SK-N-SH (cell line): ENCODE results near the gene CUL3. TPM values are rescaled to one million over a fixed set of nuclear protein-coding genes. Genes with fewer than 3 reads are reported as not detected.

Source experiments
- CTCF ChIA-PET: fragments of 300-600, 350-600 bp; formaldehyde crosslinking; extraction: SDS; loops from one replicate; lab custom pipeline; 2021; lab: Yijun Ruan, JAX
- POLR2A ChIA-PET: fragments of 350-600 bp; sonication (Branson Sonifier 250); formaldehyde crosslinking; extraction: SDS; loops from one replicate; lab custom pipeline; 2020; ENCODE audit warnings: antibody characterized with exemption, inconsistent platforms; lab: Yijun Ruan, JAX
- DNase-seq: peaks from one replicate; pipeline ENCODE4 v3.0.0; 2012
- H2AFZ ChIP-seq: fragments of 200-600 bp; sonication (generic); 2 replicates; pipeline ENCODE4 v1.8.1; 2016; ENCODE audit warnings: antibody characterized with exemption, mild to moderate bottlenecking, low read depth
- H3F3A ChIP-seq: fragments of 200-600 bp; sonication (generic); replicated peaks from 2 replicates; pipeline ENCODE3; 2016; ENCODE audit warnings: antibody characterized with exemption, mild to moderate bottlenecking; ENCODE audit not compliant: insufficient read depth
- H3K27ac ChIP-seq, 2 experiments: fragments of 200-500 bp in 1 of 2; fragments of 200-600 bp in 1 of 2; sonication (Bioruptor generic) in 1 of 2; sonication (generic), shearing (Covaris generic) in 1 of 2; 2 replicates each; pipeline versions ENCODE4 v1.5.1 to v1.6.1; 2014 to 2016; ENCODE audit warnings: low read depth in 2 of 2, inconsistent platforms in 1 of 2, low read length in 1 of 2, mild to moderate bottlenecking in 1 of 2, mixed read lengths in 1 of 2
- H3K27me3 ChIP-seq: fragments of 200-600 bp; sonication (generic), shearing (Covaris generic); 2 replicates; pipeline ENCODE4 v1.6.1; 2016; ENCODE audit warnings: mixed run types; ENCODE audit not compliant: insufficient read depth
- H3K36me3 ChIP-seq, 2 experiments: fragments of 200-500 bp in 1 of 2; fragments of 200-600 bp in 1 of 2; sonication (Bioruptor generic) in 1 of 2; sonication (generic) in 1 of 2; replicated peaks in 1 of 2; 2 replicates each; pipeline versions ENCODE3 to v1.5.1; 2014 to 2016; ENCODE audit warnings: low read length in 1 of 2, mild to moderate bottlenecking in 1 of 2; ENCODE audit not compliant: insufficient read depth in 2 of 2, control insufficient read depth in 1 of 2
- H3K4me1 ChIP-seq, 2 experiments: fragments of 200-500 bp in 1 of 2; fragments of 200-600 bp in 1 of 2; sonication (Bioruptor generic) in 1 of 2; sonication (generic), shearing (Covaris generic) in 1 of 2; 2 replicates each; pipeline versions ENCODE4 v1.5.1 to v1.6.1; 2014 to 2016; ENCODE audit warnings: low read depth in 1 of 2, low read length in 1 of 2, mixed run types in 1 of 2; ENCODE audit not compliant: insufficient read depth in 2 of 2, control insufficient read depth in 1 of 2
- H3K4me2 ChIP-seq: fragments of 200-600 bp; sonication (generic), shearing (Covaris generic); 2 replicates; pipeline ENCODE4 v1.6.1; 2017; ENCODE audit warnings: mixed run types
- H3K4me3 ChIP-seq, 2 experiments: fragments of 200-500 bp in 1 of 2; fragments of 200-600 bp in 1 of 2; sonication (Bioruptor generic) in 1 of 2; sonication (generic), shearing (Covaris generic) in 1 of 2; 2 replicates each; pipeline versions ENCODE4 v1.5.1 to v1.8.1; 2014 to 2016; ENCODE audit warnings: low read depth in 2 of 2, inconsistent platforms in 1 of 2, low read length in 1 of 2, mild to moderate bottlenecking in 1 of 2, mixed read lengths in 1 of 2, moderate library complexity in 1 of 2
- H3K79me2 ChIP-seq: fragments of 200-600 bp; sonication (generic); 2 replicates; pipeline ENCODE4 v1.8.1; 2017; ENCODE audit warnings: mild to moderate bottlenecking; ENCODE audit not compliant: insufficient read depth
- H3K9ac ChIP-seq: fragments of 200-600 bp; sonication (generic); 2 replicates; pipeline ENCODE4 v1.6.1; 2017; ENCODE audit warnings: mixed run types
- H3K9me2 ChIP-seq: fragments of 200-600 bp; sonication (generic); 2 replicates; pipeline ENCODE4 v1.6.1; 2017; ENCODE audit warnings: mixed run types
- H3K9me3 ChIP-seq: fragments of 200-600 bp; sonication (generic); 2 replicates; pipeline ENCODE4 v1.6.1; 2017; ENCODE audit warnings: mixed run types, mild to moderate bottlenecking, moderate library complexity
- H4K20me1 ChIP-seq: fragments of 200-600 bp; sonication (generic); 2 replicates; pipeline ENCODE4 v1.6.1; 2017; ENCODE audit warnings: mild to moderate bottlenecking, mixed run types; ENCODE audit not compliant: insufficient read depth
- CTCF ChIP-seq: fragments of 200-600 bp; sonication (generic); IDR thresholded peaks from 2 replicates; pipeline ENCODE4 v1.6.1; 2017; ENCODE audit warnings: antibody characterized with exemption, mild to moderate bottlenecking, moderate library complexity
- ELF1 ChIP-seq: IDR thresholded peaks from 2 replicates; pipeline ENCODE4 v1.4.0; 2012
- EP300 ChIP-seq, 2 experiments: IDR thresholded peaks; 2 replicates each; pipeline versions ENCODE4 v1.4.0 to v1.6.1; 2012; ENCODE audit warnings: borderline replicate concordance in 1 of 2, low read depth in 1 of 2, low read length in 1 of 2
- FOSL2 ChIP-seq: IDR thresholded peaks from 2 replicates; pipeline ENCODE4 v1.4.0; 2012; ENCODE audit warnings: low read depth, mild to moderate bottlenecking, moderate library complexity, borderline replicate concordance
- IRF3 ChIP-seq: fragments of 150-350 bp; IDR thresholded peaks from 2 replicates; pipeline ENCODE4 v1.6.1; 2016; ENCODE audit warnings: mild to moderate bottlenecking, low read depth, low read length
- RCOR1 ChIP-seq: fragments of 150-350 bp; IDR thresholded peaks from 2 replicates; pipeline ENCODE4 v1.6.1; 2017; ENCODE audit warnings: antibody characterized with exemption, low read length
- TEAD4 ChIP-seq: IDR thresholded peaks from 2 replicates; pipeline ENCODE4 v1.4.0; 2012; ENCODE audit warnings: mild to moderate bottlenecking, borderline replicate concordance; ENCODE audit not compliant: insufficient read depth
- WGBS: methylation state at CpG from one replicate; pipeline ENCODE4 v1.1.6; 2017; ENCODE audit warnings: low lambda C conversion rate; 5-methylcytosine and 5-hydroxymethylcytosine counted together
- polyA plus RNA-seq, 3 experiments: library from polyadenylated mRNA; depleted of rRNA; stranded (reverse); fragments of >200 nt; gene quantifications; 2 replicates each; pipeline ENCODE4 v1.2.3, GENCODE V29; 2012

CUL3 gene
- polyA plus RNA-seq, 1 of the 3 experiments (the other 2 are of a cell fraction) = 17.3 TPM

- Histone ChIP-seq H3K9ac (no peak overlapping the region), H3K4me2 (no peak overlapping the region), H3K27ac (no peak overlapping the region), H2AFZ (no peak overlapping the region), H3K27me3 (no peaks in the 10 kb centered on the region), H4K20me1 (peaks cover 100% of the 10 kb centered on the region), H3K4me3 (no peak overlapping the region), H3F3A (peaks cover 14% of the 10 kb centered on the region), H3K9me3 (no peaks in the 10 kb centered on the region), H3K4me1 (peaks cover 18% of the 10 kb centered on the region in 2 experiments; a peak in 3 of 4 replicates), H3K79me2 (peaks cover 100% of the 10 kb centered on the region), H3K36me3 (peaks cover 0 to 5% of the 10 kb centered on the region in 2 experiments), H3K9me2 (no peaks in the 10 kb centered on the region)
- 94% methylated on average over 5 of the region's 5 CpGs for WGBS
- DNase-seq = no peak
- ChIA-PET CTCF (interaction anchor here (1.0 kb wide), 1 partner anchor 75 kb away, joined by 4 read pairs; no protein-coding TSS in a partner anchor), POLR2A (no interaction called here)
- TF ChIP-seq IRF3 (no peak), TEAD4 (no peak), FOSL2 (no peak), RCOR1 (no peak), CTCF (no peak), ELF1 (no peak), EP300 (IDR thresholded peaks at IDR 0.05; ENCODE audit: borderline replicate concordance in 1 of 2, low read depth in 1 of 2, low read length in 1 of 2) (no peak)
Observed at GRCh38 chr2:224576088-224576715, 9.0 kb downstream of the CUL3 start.

- peaks cover 18 to 21% of the 10 kb centered on the region in 2 experiments; a peak in 3 of 4 replicates for H3K4me1 ChIP-seq
- H3K27me3 ChIP-seq = no peaks in the 10 kb centered on the region
- no peak overlapping the region for H3K9ac ChIP-seq
- H3K79me2 ChIP-seq = peaks cover 100% of the 10 kb centered on the region
- CTCF ChIA-PET = interaction anchor here (1.2 kb wide), 1 partner anchor 76 kb away, joined by 4 read pairs; no protein-coding TSS in a partner anchor
- no peaks in the 10 kb centered on the region for H3K9me2 ChIP-seq
- H3K36me3 ChIP-seq = peaks cover 0 to 5% of the 10 kb centered on the region in 2 experiments
- POLR2A ChIA-PET = no interaction called here
- TF ChIP-seq TEAD4 = no peak
- TF ChIP-seq, all 33 proteins: peak for 0
- Histone ChIP-seq H3K27ac (no peak overlapping the region; a peak in 1 of 4 replicates), H3K9me3 (no peaks in the 10 kb centered on the region), H2AFZ (no peak overlapping the region), H3F3A (peaks cover 9% of the 10 kb centered on the region), H3K4me2 (no peak overlapping the region), H4K20me1 (peaks cover 100% of the 10 kb centered on the region), H3K4me3 (no peak overlapping the region)
- 63% methylated on average over 3 of the region's 3 CpGs for WGBS
- no peak for DNase-seq
Observed at GRCh38 chr2:224574423-224575084, 10.6 kb downstream of the CUL3 start.
